CD4-positive, alpha-beta T cell treated with Interleukin-15 for 4 hours (primary cell): Measurements from ENCODE around the gene ACE.

Source experiments
- DNase-seq: peaks from one replicate; pipeline ENCODE4 v3.0.0-alpha.2; 2020; ENCODE audit warnings: low spot score

The ACE gene

DNA sequence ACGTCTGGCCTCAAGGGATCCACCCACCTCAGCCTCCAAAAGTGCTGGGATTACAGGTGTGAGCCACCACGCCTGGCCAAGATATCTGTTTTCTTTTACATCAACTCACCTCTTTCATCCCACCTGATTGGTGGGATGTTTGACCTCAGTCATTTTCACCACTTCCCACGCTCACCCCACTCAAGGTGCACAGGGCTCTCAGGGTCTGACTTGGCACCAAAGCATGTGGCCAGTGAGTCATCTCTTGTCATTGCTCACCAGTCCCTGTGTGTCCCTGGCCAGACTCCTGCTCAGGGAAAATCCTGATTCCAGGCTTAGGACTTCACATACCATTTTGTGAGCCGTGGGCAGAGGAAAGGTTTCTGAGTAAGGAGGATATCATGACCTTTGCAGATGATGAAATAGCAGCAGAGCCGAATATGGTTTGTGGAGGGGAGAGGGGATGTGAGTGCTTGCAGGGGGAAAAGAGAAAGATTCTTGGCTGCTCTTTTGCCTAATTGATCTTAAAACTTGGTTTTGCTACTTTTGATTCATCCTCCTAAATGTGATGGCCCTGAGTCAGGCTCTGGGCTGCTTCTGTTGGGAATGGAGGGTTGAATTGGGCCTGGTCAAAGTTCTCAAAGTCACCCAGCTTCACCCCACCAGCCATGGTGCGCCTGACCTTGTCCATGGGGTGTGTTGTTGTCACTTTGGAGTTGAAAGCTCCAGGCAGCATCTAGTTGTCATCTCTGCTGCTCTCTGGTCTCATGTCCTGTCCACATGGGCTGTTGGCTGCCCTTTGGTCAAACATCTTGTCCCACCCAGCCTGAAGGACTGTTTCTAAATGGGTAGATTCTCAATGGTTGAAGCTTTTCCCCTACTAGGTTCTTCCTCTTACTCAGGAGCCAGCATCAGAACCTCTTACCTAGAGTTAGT, 40.3 kb downstream of the ACE start:
- no peak for DNase-seq

DNA sequence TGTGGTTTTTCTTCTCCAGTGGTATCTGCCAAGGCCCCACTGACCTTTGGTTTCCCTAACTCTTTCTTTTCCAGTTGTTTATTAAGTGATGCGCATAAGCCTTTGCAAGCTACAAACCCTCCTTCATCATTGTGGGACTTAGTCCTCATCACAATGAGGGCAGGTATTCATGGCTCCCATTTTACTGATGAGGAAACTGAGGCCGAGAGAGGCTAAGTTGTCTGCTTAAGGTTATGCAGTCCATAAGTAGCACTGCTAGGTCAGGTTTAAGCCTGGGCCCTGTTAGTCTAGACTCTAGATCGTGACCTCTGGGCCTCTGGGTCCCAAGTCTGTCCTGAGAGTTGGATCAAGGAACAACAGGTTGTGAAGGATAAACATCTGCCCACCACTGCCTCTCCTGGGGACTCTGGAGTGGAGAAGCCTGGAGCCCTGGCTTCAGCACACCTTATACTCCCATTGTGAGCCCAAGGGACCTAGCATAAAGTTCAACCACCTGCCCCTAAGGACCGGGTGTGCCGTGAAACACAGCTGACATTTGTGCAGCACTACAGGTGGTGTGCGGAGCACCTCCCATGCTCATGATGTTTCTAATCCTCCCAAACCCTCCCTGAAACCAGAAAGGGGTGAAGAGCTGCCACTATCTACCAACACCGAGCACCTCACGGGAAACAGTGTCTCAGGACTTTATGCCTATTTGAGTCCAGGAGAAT, 41.1 kb downstream of the ACE start:
- no peak for DNase-seq

DNA sequence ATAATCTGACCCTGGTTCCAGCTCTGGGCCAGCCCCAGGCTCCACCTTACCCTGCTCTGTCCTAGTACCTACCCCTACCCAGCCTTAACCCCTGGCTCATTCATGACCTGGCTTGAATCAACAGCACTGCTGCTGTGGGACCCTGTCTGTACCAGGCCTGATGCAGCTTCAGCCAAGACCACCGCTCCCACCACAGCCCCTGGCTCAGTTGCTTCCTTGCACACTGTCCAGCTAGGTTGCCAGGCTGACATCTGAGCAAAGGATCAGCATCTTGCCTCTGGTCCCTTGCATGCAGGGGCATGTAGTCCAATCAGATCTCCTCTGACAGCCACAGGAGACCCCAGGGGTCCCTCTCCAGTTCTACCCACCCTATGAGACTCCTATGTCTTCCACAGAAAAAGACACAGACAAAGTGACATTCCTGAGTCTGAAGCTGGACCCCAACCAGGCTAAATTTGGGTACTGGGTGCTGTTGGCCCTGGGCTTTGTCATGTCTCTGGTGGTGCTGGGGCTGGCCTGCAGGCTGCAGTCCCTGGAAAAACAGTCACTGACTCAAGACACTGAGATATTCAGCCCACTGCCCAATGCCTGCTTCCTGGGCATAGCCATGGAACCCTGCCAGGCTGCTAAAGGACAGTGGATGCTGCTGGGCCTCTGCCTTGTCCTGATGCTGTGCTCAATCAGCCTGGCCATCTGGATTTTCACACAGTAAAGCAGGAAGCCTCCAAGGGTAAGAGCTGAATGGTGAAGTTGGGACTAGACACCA, 42.4 kb downstream of the ACE start:
- DNase-seq: no peak

DNA sequence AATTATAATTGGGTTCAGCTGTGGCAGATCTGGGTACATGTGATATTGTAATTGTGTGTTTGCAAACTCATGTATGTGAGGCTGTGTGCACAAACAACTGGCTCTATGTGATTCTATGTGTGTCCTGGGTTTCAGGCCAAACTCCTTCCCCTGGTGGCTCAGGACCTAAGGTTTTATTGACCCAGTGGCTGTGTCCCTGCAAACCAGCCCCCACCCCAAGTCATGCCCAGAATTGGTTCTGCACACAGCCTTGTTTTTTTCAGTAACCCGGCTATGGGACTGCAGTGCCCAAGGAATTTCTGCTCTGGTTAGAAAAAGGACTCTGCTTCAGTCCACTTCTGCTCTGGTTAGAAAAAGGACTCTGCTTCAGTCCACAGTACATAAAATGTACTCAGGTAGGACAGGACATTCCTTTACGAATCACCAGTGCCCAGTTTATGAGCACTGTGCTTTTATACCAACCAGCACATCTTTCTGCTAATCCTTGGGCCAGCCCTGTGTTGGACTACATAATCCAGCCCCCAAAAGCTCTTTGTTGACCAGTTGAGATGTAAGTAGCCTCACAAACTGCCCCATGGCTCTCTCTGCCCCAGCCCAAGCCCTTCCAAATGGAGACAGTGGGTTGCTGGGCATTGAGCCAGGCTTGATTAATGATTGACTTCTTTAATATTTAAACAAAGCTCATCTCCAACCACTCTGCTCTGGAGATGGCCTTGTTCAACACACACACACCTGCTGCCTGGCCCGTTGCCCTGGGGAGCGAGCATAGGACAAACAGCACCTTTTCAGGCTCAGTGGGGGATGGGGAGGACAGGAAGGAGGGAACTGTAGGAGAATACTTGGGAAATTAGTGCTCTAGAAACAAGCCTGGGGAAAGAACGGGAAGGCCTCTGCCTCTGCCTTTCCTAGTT, 43.4 kb downstream of the ACE start:
- no peak for DNase-seq

DNA sequence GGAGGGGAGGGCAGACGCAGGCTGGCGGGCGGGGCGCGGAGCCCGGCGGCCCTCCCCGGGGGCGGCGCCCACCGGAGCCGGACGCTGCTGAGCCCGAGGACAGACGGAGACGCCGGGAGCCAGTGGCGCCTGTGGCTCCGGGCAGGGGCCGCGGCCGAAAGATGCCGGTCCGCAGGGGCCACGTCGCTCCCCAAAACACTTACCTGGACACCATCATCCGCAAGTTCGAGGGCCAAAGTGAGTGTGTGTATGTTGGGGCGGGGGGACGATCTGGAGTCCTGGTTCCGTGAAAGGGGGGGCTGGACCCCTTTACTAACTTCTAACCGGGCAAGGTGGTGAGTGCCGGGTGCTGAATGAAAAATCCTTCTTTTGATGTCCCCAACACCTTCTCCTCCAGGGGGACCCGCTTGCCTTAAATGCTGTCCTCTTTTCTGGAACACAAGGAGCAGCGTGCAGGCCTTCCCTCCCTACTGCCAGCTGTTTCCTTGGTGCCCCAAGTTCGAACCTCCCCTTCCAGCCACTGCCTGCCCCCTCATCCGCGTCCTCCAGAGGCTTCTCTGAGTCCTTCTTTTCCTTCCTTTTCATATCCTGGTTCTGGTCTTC, 46.5 kb downstream of the ACE start, which contains the start of gene KCNH6:
KCNH6 (plus strand) TSS at position 106 of the 603 bp plus-strand sequence; CDS start at position 162, 56 bp downstream.
- no peak for DNase-seq

DNA sequence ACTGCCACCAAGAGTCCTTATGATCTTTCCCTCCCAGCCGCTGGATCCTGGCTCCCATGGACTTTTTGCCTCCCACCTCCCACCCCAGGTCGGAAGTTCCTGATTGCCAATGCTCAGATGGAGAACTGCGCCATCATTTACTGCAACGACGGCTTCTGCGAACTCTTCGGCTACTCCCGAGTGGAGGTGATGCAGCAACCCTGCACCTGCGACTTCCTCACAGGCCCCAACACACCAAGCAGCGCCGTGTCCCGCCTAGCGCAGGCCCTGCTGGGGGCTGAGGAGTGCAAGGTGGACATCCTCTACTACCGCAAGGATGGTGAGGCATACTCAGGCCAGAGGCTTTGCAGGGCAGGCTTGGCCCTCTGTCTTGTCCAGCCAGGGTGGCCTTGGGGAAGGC, 47.2 kb downstream of the ACE start:
- DNase-seq: no peak

DNA sequence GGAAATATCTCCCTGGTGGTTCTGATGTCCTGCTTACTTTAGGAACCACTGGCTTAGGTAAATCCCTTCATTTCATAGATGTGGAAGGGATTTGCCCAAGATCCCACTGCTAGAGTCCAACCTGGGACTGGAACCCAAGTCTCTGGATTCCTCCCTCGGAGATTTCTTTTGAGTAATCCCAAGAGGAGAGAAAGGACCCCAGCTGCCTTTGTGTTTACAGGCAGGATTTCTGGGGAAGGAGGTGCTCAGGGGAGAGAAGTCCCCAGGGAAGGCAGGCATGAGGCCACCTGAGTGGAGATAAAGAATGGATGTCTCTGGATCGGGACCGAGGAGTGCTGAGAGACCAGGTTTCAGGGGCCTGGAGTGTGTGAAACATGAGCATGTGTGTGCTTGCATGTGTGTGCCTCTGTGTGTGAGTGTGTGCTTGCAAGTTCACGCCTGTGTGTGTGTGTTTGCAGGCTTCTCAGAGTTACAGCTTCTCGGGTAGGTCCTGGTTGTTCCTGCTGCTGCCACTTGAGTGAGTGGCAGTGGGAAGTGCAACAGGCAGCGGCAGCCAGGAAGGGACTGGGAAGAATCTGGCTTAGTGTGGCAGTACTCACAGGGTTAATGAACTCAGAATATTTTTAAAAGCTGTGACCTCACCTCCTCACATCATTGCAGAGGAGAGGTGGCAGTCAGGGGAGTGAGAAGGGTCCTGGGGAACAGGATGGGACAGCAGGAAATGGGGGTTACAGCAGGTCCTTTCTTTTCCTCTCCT, 48.5 kb downstream of the ACE start:
- DNase-seq: no peak

DNA sequence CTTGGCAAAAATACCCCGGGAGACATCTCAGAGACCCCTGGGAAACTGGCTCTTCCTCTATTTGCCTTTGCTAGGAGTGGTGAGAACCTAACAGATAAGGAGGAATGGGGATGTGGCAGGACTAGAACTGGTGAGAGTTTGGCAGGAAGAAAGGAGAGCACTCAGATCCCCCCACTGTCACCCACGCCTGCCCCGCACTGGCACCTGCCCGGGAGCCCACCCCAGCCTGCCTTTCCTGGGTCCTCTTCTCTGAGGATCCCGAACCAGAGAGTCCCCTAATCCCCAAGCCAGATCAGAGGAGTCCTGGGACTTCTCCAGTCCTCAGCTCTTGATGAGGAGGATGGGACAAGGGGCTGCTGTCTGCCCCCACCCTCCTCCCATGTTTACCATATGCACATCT, 50.0 kb downstream of the ACE start:
- DNase-seq: no peak

DNA sequence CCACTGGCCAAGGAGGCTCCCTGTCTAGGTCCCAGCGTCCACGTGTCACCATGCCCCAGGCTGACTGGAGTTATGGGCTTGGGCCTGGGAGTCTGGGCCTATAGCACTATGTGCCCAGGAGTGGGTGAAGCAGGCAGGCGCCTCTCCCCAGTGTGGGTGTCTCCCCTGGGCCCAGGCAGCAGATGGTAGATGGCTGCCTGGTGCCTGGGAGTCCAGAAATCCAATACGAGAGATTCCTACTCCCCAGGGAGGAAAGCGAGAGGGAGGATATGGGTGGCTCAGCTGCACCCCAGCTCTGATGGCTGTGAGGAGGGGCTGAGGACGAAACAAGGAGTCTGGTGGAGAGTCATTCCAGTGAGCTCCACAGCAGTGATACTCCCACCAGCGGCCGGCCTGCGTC, 51.3 kb downstream of the ACE start:
- DNase-seq: no peak

DNA sequence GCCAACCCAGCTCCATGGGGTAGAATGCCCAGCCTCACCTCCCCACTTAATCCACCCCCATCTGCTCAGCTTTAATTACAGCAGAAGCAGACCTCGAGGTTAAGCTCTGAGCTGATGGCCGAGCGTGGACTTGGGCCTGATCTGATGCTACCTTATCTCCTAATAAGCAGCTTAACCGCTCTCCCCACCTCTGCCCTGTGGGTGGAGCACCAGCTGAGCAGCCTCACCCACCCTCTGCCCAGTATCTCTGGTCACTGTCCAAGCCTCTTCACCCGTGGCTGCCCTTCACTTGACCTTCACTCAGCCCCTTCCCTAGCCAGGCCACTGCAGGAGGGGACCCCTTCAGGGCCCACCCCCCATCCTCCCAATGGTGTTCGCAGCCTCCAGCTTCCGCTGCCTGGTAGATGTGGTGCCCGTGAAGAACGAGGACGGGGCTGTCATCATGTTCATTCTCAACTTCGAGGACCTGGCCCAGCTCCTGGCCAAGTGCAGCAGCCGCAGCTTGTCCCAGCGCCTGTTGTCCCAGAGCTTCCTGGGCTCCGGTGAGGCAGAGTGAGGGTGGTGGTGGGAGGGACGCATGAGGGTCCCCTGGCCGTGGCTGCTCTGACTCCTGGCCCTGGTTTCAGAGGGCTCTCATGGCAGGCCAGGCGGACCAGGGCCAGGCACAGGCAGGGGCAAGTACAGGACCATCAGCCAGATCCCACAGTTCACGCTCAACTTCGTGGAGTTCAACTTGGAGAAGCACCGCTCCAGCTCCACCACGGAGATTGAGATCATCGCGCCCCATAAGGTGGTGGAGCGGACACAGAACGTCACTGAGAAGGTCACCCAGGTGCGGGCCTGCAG, 53.1 kb downstream of the ACE start:
- DNase-seq: no peak

DNA sequence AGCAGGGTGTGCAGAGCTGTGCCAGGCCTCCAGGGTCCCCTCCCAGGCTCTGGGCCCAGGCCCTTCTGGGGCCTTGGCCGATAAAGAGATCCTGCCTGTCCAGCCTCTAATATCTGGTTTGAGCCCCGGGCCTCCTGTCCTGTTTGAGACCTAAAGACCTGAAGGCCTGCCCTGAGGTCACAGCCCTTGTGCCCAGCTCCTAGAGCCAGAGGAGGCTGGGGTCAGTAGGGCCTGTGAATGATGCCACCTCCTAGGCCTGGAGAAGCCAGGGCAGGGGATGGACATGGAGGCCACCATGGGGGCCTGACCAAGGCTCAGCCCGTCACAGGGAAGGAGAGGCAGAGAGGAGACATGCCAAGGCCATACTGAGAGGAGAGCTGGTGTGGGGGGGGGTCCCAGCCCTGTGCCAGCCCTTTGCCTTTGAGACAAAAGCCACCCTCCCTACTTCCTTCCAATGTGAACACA, 53.7 kb downstream of the ACE start:
- no peak for DNase-seq

DNA sequence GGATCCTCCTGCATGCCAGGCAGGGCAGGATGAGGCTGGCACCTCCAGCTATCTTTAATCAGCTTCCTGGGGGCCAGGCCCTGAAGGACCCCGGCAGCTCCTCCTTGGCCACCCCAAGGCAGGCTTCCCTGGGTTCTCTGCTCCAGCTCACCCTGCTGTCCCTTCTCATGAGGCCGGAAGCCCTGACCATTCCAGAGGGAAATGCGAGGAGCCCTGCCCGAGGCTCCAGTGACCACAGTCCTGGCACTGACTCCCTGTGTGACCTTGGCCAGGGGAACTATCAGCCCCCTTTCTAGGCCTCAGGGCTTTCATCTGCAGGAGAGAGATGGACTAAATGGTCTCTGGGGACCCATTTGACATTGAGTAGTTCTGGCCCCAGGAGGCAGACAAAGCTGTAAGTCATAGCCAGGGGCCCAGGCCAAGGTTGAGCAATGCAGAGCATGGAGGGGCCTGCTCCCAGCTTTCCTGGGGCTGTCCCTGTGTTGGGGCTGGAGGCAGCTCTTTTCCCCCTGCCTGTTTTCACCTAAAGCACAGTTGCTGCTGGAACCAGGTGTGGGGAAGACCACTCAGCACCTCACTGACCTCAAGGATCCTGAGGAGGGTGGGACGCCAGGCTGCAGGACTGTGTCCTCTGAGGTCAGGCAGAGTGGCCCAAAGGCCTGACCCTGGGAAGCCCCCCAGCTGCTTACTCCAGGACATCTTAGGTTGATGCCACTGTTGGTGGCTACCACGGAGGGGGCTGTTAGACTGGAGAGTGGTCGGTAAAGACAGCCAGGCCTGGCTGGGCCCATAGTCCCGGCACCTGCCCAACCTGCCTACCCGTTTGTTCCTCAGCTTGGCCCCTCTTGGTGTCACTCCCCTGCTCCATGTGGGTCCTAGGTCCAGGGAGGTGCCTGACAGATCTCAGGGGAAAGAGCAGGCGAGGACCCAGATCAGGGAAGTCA, 54.4 kb downstream of the ACE start:
- DNase-seq: no peak

DNA sequence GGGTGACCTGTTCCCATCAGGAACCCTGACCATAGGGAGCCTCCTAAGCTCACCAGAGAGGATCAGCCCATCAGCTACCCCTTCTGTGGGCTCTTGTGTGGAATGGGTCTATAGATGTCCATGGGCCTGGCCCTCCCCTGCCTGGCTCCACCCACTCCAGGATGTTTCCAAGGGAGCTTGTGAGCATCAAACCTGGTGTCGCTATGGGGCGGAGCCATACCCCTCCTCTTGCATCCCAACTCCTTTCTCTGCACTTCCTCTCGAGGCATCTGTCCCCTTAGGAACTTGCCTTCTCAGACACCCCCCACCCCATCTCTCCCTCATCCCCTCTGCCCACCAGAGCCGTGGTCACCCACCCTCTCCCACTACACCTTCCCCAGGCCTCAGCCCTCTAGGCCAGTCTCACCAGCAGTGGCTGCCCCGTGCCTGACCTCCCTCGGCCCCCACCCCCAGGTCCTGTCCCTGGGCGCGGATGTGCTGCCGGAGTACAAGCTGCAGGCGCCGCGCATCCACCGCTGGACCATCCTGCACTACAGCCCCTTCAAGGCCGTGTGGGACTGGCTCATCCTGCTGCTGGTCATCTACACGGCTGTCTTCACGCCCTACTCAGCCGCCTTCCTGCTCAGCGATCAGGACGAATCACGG, 56.7 kb downstream of the ACE start:
- DNase-seq: no peak

DNA sequence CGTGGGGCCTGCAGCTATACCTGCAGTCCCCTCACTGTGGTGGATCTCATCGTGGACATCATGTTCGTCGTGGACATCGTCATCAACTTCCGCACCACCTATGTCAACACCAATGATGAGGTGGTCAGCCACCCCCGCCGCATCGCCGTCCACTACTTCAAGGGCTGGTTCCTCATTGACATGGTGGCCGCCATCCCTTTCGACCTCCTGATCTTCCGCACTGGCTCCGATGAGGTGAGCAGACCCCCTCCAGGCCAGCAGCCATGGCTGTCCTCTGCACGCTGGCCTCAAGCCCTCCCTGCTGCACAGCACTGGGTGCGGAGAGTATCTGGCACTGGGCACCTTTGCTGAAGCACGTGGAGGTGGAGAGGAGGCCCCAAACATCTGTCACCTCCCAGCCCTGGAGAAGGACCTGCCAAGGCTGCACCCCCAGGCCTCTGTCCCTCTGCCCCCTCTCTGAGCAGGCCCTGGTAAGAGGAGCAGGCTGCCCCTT, 57.3 kb downstream of the ACE start:
- DNase-seq: no peak

DNA sequence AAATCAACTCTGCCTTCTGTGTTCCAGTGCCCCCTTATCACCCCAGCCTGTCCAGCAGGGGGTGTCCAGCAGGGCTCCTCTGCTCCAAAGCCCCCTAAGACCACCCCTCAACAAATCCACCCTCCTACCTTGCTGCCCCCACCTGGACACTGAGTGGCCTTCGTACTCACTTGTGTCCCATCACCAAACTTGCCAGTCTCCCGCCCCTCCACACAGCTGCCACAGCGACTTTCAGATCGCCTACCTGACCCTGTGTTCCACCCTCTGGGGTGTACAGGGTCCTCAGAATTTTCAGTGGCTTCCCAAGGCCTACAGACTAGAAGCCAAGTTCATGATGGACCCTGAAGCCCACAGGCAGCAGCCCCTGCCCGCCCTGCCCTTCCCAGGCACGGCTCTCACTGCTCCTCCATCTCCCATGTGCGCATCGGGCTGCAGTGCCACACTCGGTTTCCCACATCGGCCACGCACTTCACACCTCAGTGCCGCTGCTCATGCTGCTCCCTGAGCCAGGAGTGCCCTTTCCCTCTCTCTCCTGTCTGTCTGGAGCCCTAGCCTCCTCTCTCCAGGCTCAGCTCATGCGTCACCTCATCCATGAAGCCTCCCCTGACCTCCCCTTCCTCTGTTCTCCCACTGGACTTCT, 58.1 kb downstream of the ACE start:
- no peak for DNase-seq

DNA sequence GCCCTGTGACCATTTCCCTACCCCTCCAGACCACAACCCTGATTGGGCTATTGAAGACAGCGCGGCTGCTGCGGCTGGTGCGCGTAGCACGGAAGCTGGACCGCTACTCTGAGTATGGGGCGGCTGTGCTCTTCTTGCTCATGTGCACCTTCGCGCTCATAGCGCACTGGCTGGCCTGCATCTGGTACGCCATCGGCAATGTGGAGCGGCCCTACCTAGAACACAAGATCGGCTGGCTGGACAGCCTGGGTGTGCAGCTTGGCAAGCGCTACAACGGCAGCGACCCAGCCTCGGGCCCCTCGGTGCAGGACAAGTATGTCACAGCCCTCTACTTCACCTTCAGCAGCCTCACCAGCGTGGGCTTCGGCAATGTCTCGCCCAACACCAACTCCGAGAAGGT, 58.8 kb downstream of the ACE start:
- no peak for DNase-seq

DNA sequence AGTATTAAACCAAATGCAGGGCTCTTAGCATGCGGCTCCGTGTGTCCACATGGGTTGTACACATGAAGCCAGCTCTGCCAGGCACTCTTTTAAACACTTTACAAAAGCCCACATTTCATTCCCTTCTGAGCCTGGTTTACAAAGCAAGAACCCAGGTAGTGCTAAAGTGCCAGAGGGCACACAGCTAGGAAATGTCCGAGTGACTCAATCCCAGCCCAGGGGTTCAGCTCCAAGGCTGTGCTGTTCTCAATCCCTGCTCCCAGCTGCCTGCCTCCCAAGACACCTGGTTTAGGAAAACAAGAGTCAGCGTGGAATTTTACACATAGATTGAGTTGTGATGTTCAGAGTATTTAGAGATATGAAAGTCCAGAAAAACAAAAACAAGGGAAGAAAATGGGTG, 60.1 kb downstream of the ACE start:
- no peak for DNase-seq
